Activated T-cell treated with anti-CD3 and anti-CD28 coated beads, Interleukin-2, amount 50 U/mL, for 1 hour (primary cell): ENCODE measurements around the gene IMPG2.

ENCODE experiments used
- DNase-seq: peaks from one replicate; pipeline ENCODE4 v3.0.0-alpha.2; 2020

The IMPG2 gene

GRCh38 chr3:101179637-101180036, 140.7 kb downstream of the IMPG2 start:
- DNase-seq: no peak

GRCh38 chr3:101177577-101177976, 142.8 kb downstream of the IMPG2 start:
- no peak for DNase-seq
